GM12872 (cell line): ENCODE measurements around the gene DEFB129.

Source experiments
- TF ChIP-seq, protein P1 (sequence below): IDR thresholded peaks from 3 replicates; pipeline ENCODE4 v1.5.1; 2011; ENCODE audit warnings: low read depth, mild to moderate bottlenecking, low read length, moderate library complexity; ENCODE audit not compliant: insufficient read depth

DEFB129 gene

DNA sequence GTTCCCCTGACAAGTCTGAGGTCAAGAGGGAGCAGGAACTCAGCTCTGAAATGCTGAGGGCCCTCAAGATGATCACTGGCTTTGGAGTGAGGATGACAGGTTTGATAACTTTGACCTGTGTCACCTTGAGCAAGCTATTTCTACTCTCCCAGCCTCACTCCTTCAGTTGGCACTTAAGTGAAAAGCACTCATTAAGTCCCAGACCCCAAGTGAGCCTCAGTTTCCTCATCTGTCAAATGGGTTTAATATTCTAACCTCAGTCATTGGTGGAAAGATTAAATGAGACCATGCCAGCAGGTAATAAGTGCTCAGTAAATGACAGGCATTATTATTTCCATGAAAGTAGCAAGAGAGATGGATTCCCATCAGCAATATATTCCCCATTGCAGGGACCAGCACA lies 44.5 kb downstream of the DEFB129 start:
- TF ChIP-seq, protein P1, sequence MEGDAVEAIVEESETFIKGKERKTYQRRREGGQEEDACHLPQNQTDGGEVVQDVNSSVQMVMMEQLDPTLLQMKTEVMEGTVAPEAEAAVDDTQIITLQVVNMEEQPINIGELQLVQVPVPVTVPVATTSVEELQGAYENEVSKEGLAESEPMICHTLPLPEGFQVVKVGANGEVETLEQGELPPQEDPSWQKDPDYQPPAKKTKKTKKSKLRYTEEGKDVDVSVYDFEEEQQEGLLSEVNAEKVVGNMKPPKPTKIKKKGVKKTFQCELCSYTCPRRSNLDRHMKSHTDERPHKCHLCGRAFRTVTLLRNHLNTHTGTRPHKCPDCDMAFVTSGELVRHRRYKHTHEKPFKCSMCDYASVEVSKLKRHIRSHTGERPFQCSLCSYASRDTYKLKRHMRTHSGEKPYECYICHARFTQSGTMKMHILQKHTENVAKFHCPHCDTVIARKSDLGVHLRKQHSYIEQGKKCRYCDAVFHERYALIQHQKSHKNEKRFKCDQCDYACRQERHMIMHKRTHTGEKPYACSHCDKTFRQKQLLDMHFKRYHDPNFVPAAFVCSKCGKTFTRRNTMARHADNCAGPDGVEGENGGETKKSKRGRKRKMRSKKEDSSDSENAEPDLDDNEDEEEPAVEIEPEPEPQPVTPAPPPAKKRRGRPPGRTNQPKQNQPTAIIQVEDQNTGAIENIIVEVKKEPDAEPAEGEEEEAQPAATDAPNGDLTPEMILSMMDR: no peak

DNA sequence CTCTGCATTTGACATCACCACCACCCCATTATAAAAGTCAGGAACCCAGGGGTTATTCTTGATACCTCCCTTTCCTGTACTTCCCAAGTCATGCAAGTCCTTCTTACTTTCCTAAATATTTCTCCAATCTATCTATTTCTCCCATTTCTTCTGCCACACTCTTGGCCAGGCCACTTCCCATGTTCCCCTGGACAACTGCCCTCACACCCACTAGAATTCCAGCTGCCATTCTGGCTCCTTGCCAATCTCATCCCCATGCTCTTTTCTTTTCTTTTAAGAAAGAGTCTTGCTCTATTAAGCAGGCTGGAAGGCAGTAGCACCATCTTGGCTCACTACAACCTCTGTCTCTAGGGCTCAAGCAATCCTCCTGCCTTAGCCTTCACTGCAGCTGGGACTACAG lies 45.7 kb downstream of the DEFB129 start:
- TF ChIP-seq, protein P1: no peak

DNA sequence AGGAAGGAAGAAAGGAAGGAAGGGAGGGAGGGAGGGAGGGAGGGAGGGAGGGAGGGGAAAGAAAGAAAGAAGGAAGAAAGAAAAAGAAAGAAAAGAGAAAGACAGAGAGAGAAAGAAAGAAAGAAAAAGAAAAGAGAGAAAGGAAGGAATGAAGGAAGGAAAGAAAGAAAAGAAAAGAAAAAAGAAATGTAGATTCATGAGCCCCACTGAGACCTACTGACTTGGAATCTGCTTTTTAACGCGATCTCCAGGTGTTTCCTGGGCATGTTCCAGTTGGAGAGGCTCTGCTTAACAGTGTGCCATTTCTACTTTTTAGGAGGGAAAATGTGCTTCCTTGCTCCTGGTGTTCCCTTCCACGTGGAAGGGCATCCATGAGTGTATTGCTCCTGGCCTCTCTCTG lies 46.8 kb downstream of the DEFB129 start:
- TF ChIP-seq, protein P1: no peak

DNA sequence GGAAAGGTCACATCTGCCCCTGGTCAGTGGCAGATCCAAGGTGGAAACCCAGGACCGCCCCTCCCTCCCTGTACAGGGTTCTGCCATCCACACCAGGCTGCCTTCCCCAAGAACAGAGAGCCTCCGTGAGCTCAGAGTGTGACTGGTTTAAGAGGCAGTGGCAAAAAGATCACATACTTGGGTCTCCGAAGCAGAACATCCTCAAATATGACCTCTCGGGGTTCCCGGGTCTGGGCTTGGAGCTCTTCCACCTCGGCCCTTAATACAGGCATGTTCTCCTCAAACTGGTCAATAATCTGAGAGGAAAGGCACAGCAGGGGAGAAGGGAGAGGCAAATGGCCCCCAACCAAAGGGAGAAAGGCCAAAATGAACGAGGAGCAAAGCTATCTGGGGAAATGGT lies 48.7 kb downstream of the DEFB129 start:
- TF ChIP-seq, protein P1: no peak

DNA sequence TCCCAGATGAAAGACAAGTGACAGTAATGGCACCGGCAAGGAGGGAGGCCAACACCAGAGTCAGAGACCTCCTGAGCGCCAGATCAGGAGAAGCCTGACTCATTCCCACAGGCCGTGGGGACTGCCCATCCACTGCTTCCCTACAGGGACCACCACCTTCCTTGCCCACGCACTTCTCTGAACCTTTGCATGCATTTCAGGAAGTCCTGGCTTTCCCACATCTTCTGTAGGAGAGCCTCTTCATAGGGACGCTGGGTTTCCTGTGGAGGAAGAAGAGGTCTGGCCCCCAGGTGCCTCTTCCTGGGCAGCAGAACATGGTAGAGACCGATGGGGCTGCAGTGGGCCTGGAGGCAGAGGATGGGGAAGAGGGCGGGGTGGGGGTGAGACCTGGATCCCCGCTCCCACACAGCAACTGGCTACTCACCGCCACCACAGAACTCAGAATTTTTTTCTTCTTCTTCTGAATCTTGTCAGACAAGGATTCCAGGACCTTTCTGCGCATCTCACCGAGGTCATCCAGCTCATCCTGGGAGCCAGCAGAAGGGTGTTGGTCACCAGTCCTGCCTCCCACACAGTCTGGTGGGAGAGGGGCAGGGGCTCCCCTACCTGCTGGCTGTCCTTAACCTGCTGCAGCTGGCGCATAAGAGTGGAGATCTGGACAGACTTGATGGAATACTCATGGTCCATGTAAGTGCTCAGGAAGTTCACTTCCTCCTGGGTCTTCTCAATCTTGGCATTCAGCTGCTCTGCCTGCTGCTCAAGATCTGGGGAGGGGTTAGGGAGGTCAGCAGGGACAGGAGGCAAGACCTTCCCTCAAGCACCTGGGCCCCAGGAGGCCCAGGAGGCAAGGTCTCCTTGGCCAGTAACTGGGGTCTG lies 49.8 kb downstream of the DEFB129 start:
- TF ChIP-seq, protein P1: no peak

DNA sequence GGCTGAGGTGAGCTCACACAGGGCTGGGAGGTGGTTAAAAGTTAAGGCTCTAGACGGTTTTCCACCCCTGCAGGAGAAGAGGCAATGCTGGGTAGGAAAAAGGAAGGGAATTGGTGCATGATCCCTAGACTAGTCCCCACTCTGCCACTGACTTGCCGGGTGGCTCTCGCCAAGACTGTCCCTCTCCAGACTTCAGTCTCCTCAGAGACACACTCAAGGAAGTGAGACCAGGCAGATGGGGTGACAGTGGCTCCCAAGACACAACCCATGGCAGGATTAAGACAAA lies 50.4 kb downstream of the DEFB129 start:
- TF ChIP-seq, protein P1: no peak

DNA sequence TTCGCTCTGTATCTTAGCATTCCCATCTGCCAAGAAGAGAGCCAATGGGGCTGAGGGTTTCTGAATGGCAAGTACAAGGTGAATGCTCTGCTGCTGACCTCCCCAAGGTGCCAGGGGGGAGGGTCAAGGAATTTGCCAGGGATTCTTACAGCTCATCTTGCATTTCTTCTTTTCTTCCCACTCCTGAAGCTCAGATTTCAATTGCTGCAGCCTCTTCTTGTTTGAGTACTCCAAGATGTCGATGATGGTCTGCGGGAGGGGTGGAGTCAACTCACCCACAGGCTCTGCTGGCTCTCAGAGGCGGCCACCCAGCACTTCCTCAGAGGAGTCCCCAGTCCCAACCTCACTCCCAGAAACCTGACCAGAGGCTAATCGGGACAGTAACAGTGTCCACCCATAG lies 51.1 kb downstream of the DEFB129 start:
- TF ChIP-seq, protein P1: no peak
